Smooth muscle cell (in vitro differentiated cells): ENCODE data around the gene SDF4. TPM values are rescaled to one million over a fixed set of nuclear protein-coding genes. Genes with fewer than 3 reads are reported as not detected.

ENCODE experiments used
- DNase-seq: peaks from one replicate; lab custom pipeline; 2025; ENCODE audit not compliant: unreplicated experiment; lab: John Stamatoyannopoulos, UW
- H2AFZ ChIP-seq: fragments of 200-600 bp; sonication (generic); 2 replicates; pipeline ENCODE4 v1.6.0; 2016; ENCODE audit warnings: antibody characterized with exemption, low read depth, mild to moderate bottlenecking
- H3F3A ChIP-seq: fragments of 200-600 bp; sonication (generic); 2 replicates; pipeline ENCODE4 v1.6.0; 2017; ENCODE audit warnings: antibody characterized with exemption, low read depth
- H3K27ac ChIP-seq: fragments of 200-600 bp; sonication (generic); 2 replicates; pipeline ENCODE4 v1.5.1; 2016; ENCODE audit warnings: low read depth, mild to moderate bottlenecking
- H3K27me3 ChIP-seq: fragments of 200-600 bp; sonication (generic); 2 replicates; pipeline ENCODE4 v1.6.1; 2016; ENCODE audit warnings: low read depth, mild to moderate bottlenecking
- H3K36me3 ChIP-seq: fragments of 200-600 bp; sonication (generic); 2 replicates; pipeline ENCODE4 v1.5.1; 2016; ENCODE audit warnings: low read depth
- H3K4me1 ChIP-seq: fragments of 200-600 bp; sonication (generic); 2 replicates; pipeline ENCODE4 v1.5.1; 2016; ENCODE audit warnings: low read depth
- H3K4me2 ChIP-seq: fragments of 200-600 bp; sonication (generic); 2 replicates; pipeline ENCODE4 v1.6.0; 2016; ENCODE audit warnings: mild to moderate bottlenecking
- H3K4me3 ChIP-seq: fragments of 200-600 bp; sonication (generic); 2 replicates; pipeline ENCODE4 v1.5.1; 2016; ENCODE audit warnings: mild to moderate bottlenecking
- H3K79me2 ChIP-seq: fragments of 200-600 bp; sonication (generic); 2 replicates; pipeline ENCODE4 v1.6.0; 2016; ENCODE audit warnings: low read depth, mild to moderate bottlenecking
- H3K9ac ChIP-seq: fragments of 200-600 bp; sonication (generic); 2 replicates; pipeline ENCODE4 v1.6.0; 2016; ENCODE audit warnings: low read depth
- H3K9me3 ChIP-seq: fragments of 200-600 bp; sonication (generic); replicated peaks from 2 replicates; pipeline ENCODE4 v1.5.1; 2016; ENCODE audit warnings: low read depth
- H4K20me1 ChIP-seq: fragments of 200-600 bp; sonication (generic); 2 replicates; pipeline ENCODE4 v1.6.0; 2016; ENCODE audit warnings: low read depth
- CTCF ChIP-seq: fragments of 200-600 bp; sonication (generic); IDR thresholded peaks from 2 replicates; pipeline ENCODE4 v1.5.1; 2017; ENCODE audit warnings: borderline replicate concordance, mild to moderate bottlenecking, antibody characterized with exemption; ENCODE audit not compliant: insufficient read depth, poor library complexity, severe bottlenecking
- WGBS: methylation state at CpG from one replicate; pipeline ENCODE4 v1.1.7; 2016; ENCODE audit warnings: low lambda C conversion rate; 5-methylcytosine and 5-hydroxymethylcytosine counted together
- polyA plus RNA-seq: library from polyadenylated mRNA; unstranded; fragments of >200 nt; fragmentation: Nextera tagmentation; extraction: Ambion mirVana; gene quantifications from 2 replicates; pipeline ENCODE4 v1.2.1, GENCODE V29; 2016
- total RNA-seq: library from RNA; depleted of rRNA; stranded (reverse); fragments of >200 nt; gene quantifications from 2 replicates; pipeline ENCODE4 v1.2.3, GENCODE V29; 2014

Gene SDF4
- total and polyA plus RNA-seq, 2 experiments from 2014 or later, result 94.9 to 263 TPM

- no peaks in the 10 kb centered on the region for H3K9me3 ChIP-seq
- peak overlapping the region; percentile 19 for H3K27ac ChIP-seq
- H3K9ac ChIP-seq, result peak overlapping the region; percentile 75
- no peak overlapping the region for H2AFZ ChIP-seq
- H3F3A ChIP-seq, result no peaks in the 10 kb centered on the region
- TF ChIP-seq CTCF, result no peak
- peak overlapping the region; percentile 52 for H3K4me3 ChIP-seq
- peaks cover 2% of the 10 kb centered on the region for H3K4me1 ChIP-seq
- no peaks in the 10 kb centered on the region for H4K20me1 ChIP-seq
- peak overlapping the region; percentile 81 for H3K4me2 ChIP-seq
- no peaks in the 10 kb centered on the region for H3K27me3 ChIP-seq
- H3K36me3 ChIP-seq, result no peaks in the 10 kb centered on the region
- H3K79me2 ChIP-seq, result no peaks in the 10 kb centered on the region
- 7% methylated on average over 12 of the region's 109 CpGs for WGBS
- DNase-seq, result peak; percentile 72
These were observed 30.7 kb downstream of the SDF4 start for GRCh38 chr1:1200876-1201810.

GRCh38 chr1:1199961-1200875 is 31.6 kb downstream of the SDF4 start:
- Histone ChIP-seq H4K20me1 (no peaks in the 10 kb centered on the region), H3K9ac (peak overlapping the region; percentile 75), H2AFZ (no peak overlapping the region), H3K27me3 (no peaks in the 10 kb centered on the region), H3K4me2 (peak overlapping the region; percentile 81), H3F3A (no peaks in the 10 kb centered on the region), H3K4me3 (peak overlapping the region; percentile 52), H3K36me3 (no peaks in the 10 kb centered on the region), H3K9me3 (no peaks in the 10 kb centered on the region), H3K79me2 (no peaks in the 10 kb centered on the region), H3K27ac (peak overlapping the region; percentile 19), H3K4me1 (no peaks in the 10 kb centered on the region)
- DNase-seq, result no peak
- WGBS, result 92% methylated on average over 30 of the region's 31 CpGs
- TF ChIP-seq CTCF, result no peak

- no peak overlapping the region for H3K4me2 ChIP-seq
- H2AFZ ChIP-seq, result no peak overlapping the region
- no peaks in the 10 kb centered on the region for H3K4me1 ChIP-seq
- 90% methylated on average over 22 of the region's 22 CpGs for WGBS
- no peaks in the 10 kb centered on the region for H4K20me1 ChIP-seq
- no peak overlapping the region for H3K4me3 ChIP-seq
- H3F3A ChIP-seq, result no peaks in the 10 kb centered on the region
- no peak overlapping the region for H3K27ac ChIP-seq
- H3K9ac ChIP-seq, result no peak overlapping the region
- no peaks in the 10 kb centered on the region for H3K79me2 ChIP-seq
- H3K27me3 ChIP-seq, result no peaks in the 10 kb centered on the region
- no peaks in the 10 kb centered on the region for H3K9me3 ChIP-seq
- H3K36me3 ChIP-seq, result no peaks in the 10 kb centered on the region
- TF ChIP-seq CTCF, result no peak
- no peak for DNase-seq
These were observed 32.5 kb downstream of the SDF4 start for GRCh38 chr1:1199141-1199960.
